CD4-positive, CD25-positive, alpha-beta regulatory T cell (primary cell): Measurements from ENCODE around the gene IL4I1. TPM values are rescaled to one million over a fixed set of nuclear protein-coding genes. Genes with fewer than 3 reads are reported as not detected.
A peak's percentile ranks its signal among the peaks of the same experiment; 100 is the strongest.

Source experiments
- ATAC-seq, 2 donors: fragments of 150-1000 bp; cut with Tn5 transposase; one replicate each; pipeline ENCODE4 v1.10.0; 2021; ENCODE audit warnings: low read depth in 2 of 2, moderate number of reproducible peaks in 2 of 2, moderate library complexity in 1 of 2
- DNase-seq, 3 donors: peaks; one replicate each; pipeline versions ENCODE4 v3.0.0 to v3.0.0-alpha.2; 2012 to 2022; ENCODE audit warnings: mixed read lengths in 1 of 3
- H3K27ac ChIP-seq: one replicate; pipeline ENCODE4 v1.7.0; 2013; ENCODE audit warnings: mild to moderate bottlenecking, low read length; ENCODE audit not compliant: insufficient read depth, poor library complexity, severe bottlenecking
- H3K27me3 ChIP-seq: one replicate; pipeline ENCODE4 v1.7.0; 2013; ENCODE audit warnings: low read length; ENCODE audit not compliant: control insufficient read depth, insufficient read depth
- H3K36me3 ChIP-seq: one replicate; pipeline ENCODE4 v1.7.0; 2013; ENCODE audit warnings: mild to moderate bottlenecking, low read length, moderate library complexity; ENCODE audit not compliant: control insufficient read depth, insufficient read depth
- H3K4me1 ChIP-seq: 2 replicates; pipeline ENCODE4 v1.7.0; 2013; ENCODE audit warnings: mild to moderate bottlenecking, low read length; ENCODE audit not compliant: insufficient read depth, control insufficient read depth, poor library complexity, severe bottlenecking
- H3K4me3 ChIP-seq: one replicate; pipeline ENCODE4 v1.7.0; 2013; ENCODE audit warnings: low read depth, mild to moderate bottlenecking, low read length, moderate library complexity
- H3K9me3 ChIP-seq, 2 experiments: 1 replicate in 1 of 2; 2 replicates in 1 of 2; pipeline ENCODE4 v1.7.0; 2013; ENCODE audit warnings: low read length in 2 of 2, mild to moderate bottlenecking in 1 of 2, moderate library complexity in 1 of 2; ENCODE audit not compliant: control insufficient read depth in 2 of 2
- H3K27ac Mint-ChIP-seq, 3 donors: one replicate each; pipeline ENCODE4 v1.8.0; 2020 to 2022; ENCODE audit warnings: mild to moderate bottlenecking in 3 of 3, mixed read lengths in 3 of 3, moderate library complexity in 2 of 3
- H3K27me3 Mint-ChIP-seq: one replicate; pipeline ENCODE4 v1.8.0; 2022; ENCODE audit warnings: mild to moderate bottlenecking, mixed read lengths
- H3K36me3 Mint-ChIP-seq: one replicate; pipeline ENCODE4 v1.8.0; 2020; ENCODE audit warnings: mixed read lengths
- H3K4me1 Mint-ChIP-seq, 4 donors: one replicate each; pipeline ENCODE4 v1.8.0; 2020 to 2022; ENCODE audit warnings: mixed read lengths in 4 of 4, mild to moderate bottlenecking in 1 of 4
- H3K4me3 Mint-ChIP-seq, 4 donors: one replicate each; pipeline ENCODE4 v1.8.0; 2020 to 2022; ENCODE audit warnings: mild to moderate bottlenecking in 4 of 4, mixed read lengths in 4 of 4, moderate library complexity in 3 of 4
- H3K9me3 Mint-ChIP-seq, 7 donors: one replicate each; pipeline ENCODE4 v1.8.0; 2020 to 2022; ENCODE audit warnings: mixed read lengths in 7 of 7, mild to moderate bottlenecking in 3 of 7, moderate library complexity in 2 of 7
- polyA plus RNA-seq, 4 donors: library from polyadenylated mRNA; unstranded; fragments of 300-500 nt; fragmentation: Illumina TruSeq; gene quantifications; one replicate each; pipeline ENCODE4 v1.2.3, GENCODE V29; 2021
- total RNA-seq: library from RNA; stranded (reverse); gene quantifications from one replicate; pipeline ENCODE4 v1.2.3, GENCODE V29; 2022

IL4I1 gene
- total and polyA plus RNA-seq, 5 donors from 2014 or later: 0.20 to 3.7 (median 0.37) TPM

- Mint-ChIP-seq H3K27ac (no peak overlapping the region), H3K9me3 (no peaks in the 10 kb centered on the region), H3K4me3 (no peak overlapping the region), H3K27me3 (no peaks in the 10 kb centered on the region), H3K4me1 (peaks cover 0 to 6% (median 0%) of the 10 kb centered on the region in 4 donors), H3K36me3 (peaks cover 14% of the 10 kb centered on the region)
- no peak overlapping the region for H3K27ac ChIP-seq
- H3K27me3 ChIP-seq: no peaks in the 10 kb centered on the region
- no peak for ATAC-seq
- no peak overlapping the region for H3K4me3 ChIP-seq
- peaks cover 5% of the 10 kb centered on the region for H3K4me1 ChIP-seq
- no peak for DNase-seq
- H3K9me3 ChIP-seq: no peaks in the 10 kb centered on the region
- H3K36me3 ChIP-seq: peaks cover 46% of the 10 kb centered on the region
Observed at GRCh38 chr19:49884760-49885159, 11.9 kb downstream of the IL4I1 start.

- DNase-seq: no peak
- Histone ChIP-seq H3K4me1 (peaks cover 2% of the 10 kb centered on the region), H3K4me3 (no peak overlapping the region), H3K27ac (no peak overlapping the region), H3K36me3 (peaks cover 46% of the 10 kb centered on the region), H3K27me3 (no peaks in the 10 kb centered on the region), H3K9me3 (no peaks in the 10 kb centered on the region)
- ATAC-seq: no peak
- H3K4me1 Mint-ChIP-seq: peaks cover 0 to 9% (median under 1%) of the 10 kb centered on the region in 4 donors
- H3K27ac Mint-ChIP-seq: no peak overlapping the region
- no peak overlapping the region for H3K4me3 Mint-ChIP-seq
- no peaks in the 10 kb centered on the region for H3K9me3 Mint-ChIP-seq
- H3K36me3 Mint-ChIP-seq: peaks cover 14% of the 10 kb centered on the region
- no peaks in the 10 kb centered on the region for H3K27me3 Mint-ChIP-seq
Observed at GRCh38 chr19:49884109-49884508, 12.6 kb downstream of the IL4I1 start.

GRCh38 chr19:49883094-49883493 is 13.6 kb downstream of the IL4I1 start:
- H3K27ac Mint-ChIP-seq: peak overlapping the region in 1 of 3 donors; percentile 62

GRCh38 chr19:49882643-49883042 is 14.0 kb downstream of the IL4I1 start:
- Histone ChIP-seq H3K9me3 (no peaks in the 10 kb centered on the region), H3K27me3 (no peaks in the 10 kb centered on the region), H3K36me3 (peaks cover 46% of the 10 kb centered on the region), H3K4me3 (no peak overlapping the region), H3K4me1 (peaks cover 13% of the 10 kb centered on the region), H3K27ac (no peak overlapping the region)
- no peak for DNase-seq
- H3K36me3 Mint-ChIP-seq: peaks cover 18% of the 10 kb centered on the region
- no peaks in the 10 kb centered on the region for H3K27me3 Mint-ChIP-seq
- no peak overlapping the region for H3K27ac Mint-ChIP-seq
- no peaks in the 10 kb centered on the region for H3K9me3 Mint-ChIP-seq
- ATAC-seq: no peak
- H3K4me3 Mint-ChIP-seq: no peak overlapping the region
- H3K4me1 Mint-ChIP-seq: peaks cover 0 to 22% (median 7%) of the 10 kb centered on the region in 4 donors

More at GRCh38 chr19:49883094-49883493, 13.6 kb downstream of the IL4I1 start:
- H3K27me3 Mint-ChIP-seq: no peaks in the 10 kb centered on the region
- no peak for DNase-seq
- H3K4me3 ChIP-seq: no peak overlapping the region
- ATAC-seq: no peak
- peaks cover 16% of the 10 kb centered on the region for H3K36me3 Mint-ChIP-seq
- H3K4me3 Mint-ChIP-seq: peak overlapping the region in 1 of 4 donors; percentile 77
- no peak overlapping the region for H3K27ac ChIP-seq
- no peaks in the 10 kb centered on the region for H3K27me3 ChIP-seq
- H3K9me3 ChIP-seq: no peaks in the 10 kb centered on the region
- peaks cover 46% of the 10 kb centered on the region for H3K36me3 ChIP-seq
- H3K4me1 ChIP-seq: peaks cover 9% of the 10 kb centered on the region
- peaks cover 0 to 19% (median 5%) of the 10 kb centered on the region in 4 donors for H3K4me1 Mint-ChIP-seq
- no peaks in the 10 kb centered on the region for H3K9me3 Mint-ChIP-seq

- DNase-seq: no peak
- Mint-ChIP-seq H3K27me3 (no peaks in the 10 kb centered on the region), H3K9me3 (no peaks in the 10 kb centered on the region), H3K4me1 (peaks cover 0 to 22% (median 7%) of the 10 kb centered on the region in 4 donors), H3K4me3 (no peak overlapping the region), H3K36me3 (peaks cover 18% of the 10 kb centered on the region), H3K27ac (peak overlapping the region in 1 of 3 donors; percentile 65)
- Histone ChIP-seq H3K27me3 (no peaks in the 10 kb centered on the region), H3K4me1 (peaks cover 13% of the 10 kb centered on the region), H3K36me3 (peaks cover 46% of the 10 kb centered on the region), H3K9me3 (no peaks in the 10 kb centered on the region), H3K4me3 (no peak overlapping the region), H3K27ac (no peak overlapping the region)
- no peak for ATAC-seq
Observed at GRCh38 chr19:49881672-49882394, 14.9 kb downstream of the IL4I1 start.

GRCh38 chr19:49881186-49881585 is 15.5 kb downstream of the IL4I1 start:
- H3K9me3 ChIP-seq: no peaks in the 10 kb centered on the region
- DNase-seq (no peak), ATAC-seq (no peak)
- peaks cover 46% of the 10 kb centered on the region for H3K36me3 ChIP-seq
- H3K27me3 Mint-ChIP-seq: no peaks in the 10 kb centered on the region
- H3K4me1 Mint-ChIP-seq: peaks cover 0 to 20% (median 7%) of the 10 kb centered on the region in 4 donors
- no peak overlapping the region for H3K4me3 ChIP-seq
- H3K27ac ChIP-seq: no peak overlapping the region
- peaks cover 13% of the 10 kb centered on the region for H3K4me1 ChIP-seq
- H3K4me3 Mint-ChIP-seq: no peak overlapping the region
- H3K27ac Mint-ChIP-seq: peak overlapping the region in 1 of 3 donors; percentile 65
- H3K9me3 Mint-ChIP-seq: no peaks in the 10 kb centered on the region
- H3K27me3 ChIP-seq: no peaks in the 10 kb centered on the region
- H3K36me3 Mint-ChIP-seq: peaks cover 18% of the 10 kb centered on the region

- DNase-seq (no peak), ATAC-seq (no peak)
- Mint-ChIP-seq H3K4me3 (peak overlapping the region in 1 of 4 donors; percentile 28), H3K27ac (no peak overlapping the region), H3K9me3 (no peaks in the 10 kb centered on the region), H3K36me3 (peaks cover 18% of the 10 kb centered on the region), H3K27me3 (no peaks in the 10 kb centered on the region), H3K4me1 (peaks cover 0 to 26% (median 8%) of the 10 kb centered on the region in 4 donors)
- Histone ChIP-seq H3K4me1 (peaks cover 21% of the 10 kb centered on the region), H3K27ac (no peak overlapping the region), H3K9me3 (no peaks in the 10 kb centered on the region), H3K4me3 (no peak overlapping the region), H3K36me3 (peaks cover 46% of the 10 kb centered on the region), H3K27me3 (no peaks in the 10 kb centered on the region)
Observed at GRCh38 chr19:49880162-49880869, 16.4 kb downstream of the IL4I1 start.
